Measurements from ENCODE around the gene NDST1. TPM values are rescaled to one million over a fixed set of nuclear protein-coding genes. Genes with fewer than 3 reads are reported as not detected.

NDST1 gene
- total and polyA plus RNA-seq, 2 of the 8 experiments (the other 6 are each of a cell fraction or from before 2014, with no cell fraction given) = 27.0 to 72.0 TPM

- Histone ChIP-seq H3K79me1 (ENCODE audit: low read depth, low read length) (peaks cover 2% of the 10 kb centered on the region; the same call in 1 of the 2 replicates), H3K23ac (ENCODE audit: insufficient read length) (no peak overlapping the region), H3K27ac (ENCODE audit: low read depth, low read length) (no peak overlapping the region), H3K9ac (replicated peaks in 1 of 4; ENCODE audit: extremely low read depth in 1 of 4, low read depth in 3 of 4, low read length in 3 of 4) (no peak overlapping the region), H2BK15ac (ENCODE audit: low read length) (no peak overlapping the region), H2AK5ac (ENCODE audit: low read depth, low read length) (no peak overlapping the region), H3K4me2 (ENCODE audit: insufficient read depth in 1 of 2, low read depth in 2 of 2, low read length in 2 of 2) (no peak overlapping the region), H3K36me3 (ENCODE audit: control insufficient read depth in 2 of 4, insufficient read depth in 4 of 4, low read length in 3 of 4) (peaks cover 5 to 36% (median 24%) of the 10 kb centered on the region in 4 experiments), H4K20me1 (replicated peaks in 1 of 2; ENCODE audit: control insufficient read depth in 1 of 2, insufficient read depth in 2 of 2, low read length in 2 of 2) (peaks cover 0 to 14% of the 10 kb centered on the region in 2 experiments), H3K9me3 (ENCODE audit: insufficient read depth in 2 of 2, low read depth in 1 of 2, low read length in 1 of 2) (no peaks in the 10 kb centered on the region), H2BK20ac (ENCODE audit: low read length) (no peak overlapping the region), H3K79me2 (ENCODE audit: control insufficient read depth in 1 of 2, insufficient read depth in 2 of 2, low read length in 2 of 2) (peaks cover 0 to 4% of the 10 kb centered on the region in 2 experiments; a peak in 2 of 4 replicates), H3K4me3 (ENCODE audit: extremely low read depth in 1 of 4, insufficient read depth in 2 of 4, low read depth in 3 of 4, low read length in 4 of 4) (no peak overlapping the region), H4K8ac (ENCODE audit: extremely low read depth, insufficient read depth, low read length) (no peak overlapping the region), H2BK5ac (ENCODE audit: low read depth, low read length) (no peak overlapping the region), H3K56ac (replicated peaks; ENCODE audit: insufficient read length, low read depth, low read length) (no peak overlapping the region), H4K5ac (ENCODE audit: insufficient read length, low read depth, low read length) (no peak overlapping the region), H2BK12ac (ENCODE audit: low read depth, low read length) (no peak overlapping the region), H3K14ac (ENCODE audit: insufficient read length) (no peak overlapping the region), H3K4ac (replicated peaks; ENCODE audit: insufficient read length, low read depth, low read length) (no peak overlapping the region), H4K91ac (replicated peaks; ENCODE audit: insufficient read length, low read length) (no peak overlapping the region), H2AFZ (ENCODE audit: low read length) (no peak overlapping the region), H3K18ac (ENCODE audit: extremely low read depth, low read length) (no peak overlapping the region), H3K23me2 (ENCODE audit: low read depth, low read length) (no peaks in the 10 kb centered on the region), H3K4me1 (replicated peaks in 1 of 4; ENCODE audit: control insufficient read depth in 3 of 4, insufficient read depth in 4 of 4, low read length in 3 of 4) (peaks cover 0 to 6% (median 3%) of the 10 kb centered on the region in 4 experiments; a peak in 5 of 7 replicates), H3K27me3 (replicated peaks in 1 of 4; ENCODE audit: control insufficient read depth in 3 of 4, extremely low read depth in 1 of 4, insufficient read depth in 3 of 4, low read length in 3 of 4) (no peaks in the 10 kb centered on the region), H2BK120ac (replicated peaks; ENCODE audit: low read depth, low read length) (no peak overlapping the region)
- POLR2A ChIA-PET (ENCODE audit: partially characterized antibody) = interaction anchor here (1.2 to 1.7 kb wide), 4 partner anchors 10 to 83 kb away, joined by 3 to 4 read pairs (median 4); partner anchors contain the start of gene RPS14
- TF ChIP-seq, protein P1, sequence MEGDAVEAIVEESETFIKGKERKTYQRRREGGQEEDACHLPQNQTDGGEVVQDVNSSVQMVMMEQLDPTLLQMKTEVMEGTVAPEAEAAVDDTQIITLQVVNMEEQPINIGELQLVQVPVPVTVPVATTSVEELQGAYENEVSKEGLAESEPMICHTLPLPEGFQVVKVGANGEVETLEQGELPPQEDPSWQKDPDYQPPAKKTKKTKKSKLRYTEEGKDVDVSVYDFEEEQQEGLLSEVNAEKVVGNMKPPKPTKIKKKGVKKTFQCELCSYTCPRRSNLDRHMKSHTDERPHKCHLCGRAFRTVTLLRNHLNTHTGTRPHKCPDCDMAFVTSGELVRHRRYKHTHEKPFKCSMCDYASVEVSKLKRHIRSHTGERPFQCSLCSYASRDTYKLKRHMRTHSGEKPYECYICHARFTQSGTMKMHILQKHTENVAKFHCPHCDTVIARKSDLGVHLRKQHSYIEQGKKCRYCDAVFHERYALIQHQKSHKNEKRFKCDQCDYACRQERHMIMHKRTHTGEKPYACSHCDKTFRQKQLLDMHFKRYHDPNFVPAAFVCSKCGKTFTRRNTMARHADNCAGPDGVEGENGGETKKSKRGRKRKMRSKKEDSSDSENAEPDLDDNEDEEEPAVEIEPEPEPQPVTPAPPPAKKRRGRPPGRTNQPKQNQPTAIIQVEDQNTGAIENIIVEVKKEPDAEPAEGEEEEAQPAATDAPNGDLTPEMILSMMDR (IDR thresholded peaks at IDR 0.05; ENCODE audit: control extremely low read depth in 1 of 3, insufficient read depth in 1 of 3, low read depth in 1 of 3, low read length in 3 of 3) = no peak
- no peak for TF ChIP-seq EP300 (IDR thresholded peaks at IDR 0.05; ENCODE audit: borderline replicate concordance in 1 of 2, low read depth in 2 of 2, low read length in 2 of 2)
- no peak for TF ChIP-seq JUN (IDR thresholded peaks at IDR 0.05; ENCODE audit: low read depth, low read length)
- no peak for TF ChIP-seq KDM4A (IDR thresholded peaks at IDR 0.05; ENCODE audit: low read depth, low read length, severe bottlenecking)
- no peak for TF ChIP-seq YY1 (IDR thresholded peaks at IDR 0.05; ENCODE audit: low read depth, low read length)
- CTCF ChIA-PET (ENCODE audit: partially characterized antibody) = interaction anchor here (0.6 to 15.3 kb wide), 6 partner anchors 9 to 458 kb away, joined by 3 to 229 read pairs (median 16); partner anchors contain the start of gene NDST1
- FAIRE-seq = no peak
- no peak for DNase-seq (ENCODE audit: low read depth in 1 of 2, low spot score in 2 of 2)
- 95% methylated on average over 7 of the region's 7 CpGs; no CpG with 5 or more reads in 1 of the 2 experiments for WGBS, 2 experiments (ENCODE audit: extremely low coverage in 1 of 2, insufficient coverage in 1 of 2, insufficient read length in 1 of 2, insufficient replicate concordance in 2 of 2, low coverage in 1 of 2, low lambda C conversion rate in 2 of 2, missing lambda C conversion rate in 1 of 2)
Measured at GRCh38 chr5:150532151-150532550, 24.2 kb downstream of the NDST1 start.
